Lower leg skin (tissue), 4 donors: ENCODE data around the gene MYL3. TPM values are rescaled to one million over a fixed set of nuclear protein-coding genes. Genes with fewer than 3 reads are reported as not detected.

Experiments
- DNase-seq, 2 donors: peaks; one replicate each; pipeline ENCODE4 v3.0.0-alpha.2; 2019; ENCODE audit warnings: low spot score in 2 of 2
- H3K4me3 ChIP-seq: fragments of 200-600 bp; sonication (generic); 2 replicates; pipeline ENCODE4 v1.5.1; 2017; ENCODE audit warnings: mild to moderate bottlenecking, low read depth; ENCODE audit not compliant: poor library complexity, severe bottlenecking
- CTCF ChIP-seq, 3 donors: fragments of 450-650 bp; IDR thresholded peaks; one replicate each; pipeline ENCODE4 v1.5.1; 2016; ENCODE audit warnings: antibody characterized with exemption in 3 of 3, mild to moderate bottlenecking in 3 of 3, moderate library complexity in 2 of 3
- POLR2A ChIP-seq, 2 donors: fragments of 450-650 bp; IDR thresholded peaks; one replicate each; pipeline ENCODE4 v1.6.1; 2016 to 2017; ENCODE audit warnings: antibody characterized with exemption in 2 of 2, mild to moderate bottlenecking in 1 of 2, moderate library complexity in 1 of 2
- WGBS, 2 donors: methylation state at CpG; one replicate each; pipeline ENCODE4 v1.1.5; 2018; 5-methylcytosine and 5-hydroxymethylcytosine counted together
- intact Hi-C: fragments of 100-400 bp; cut with DNase I; formaldehyde crosslinking; loops from one replicate; pipeline ENCODE4 v1.15.0; 2023; ENCODE audit warnings: low total_unique reads
- total RNA-seq, 4 donors: library from RNA; depleted of rRNA; stranded (reverse); fragments of >200 nt; gene quantifications; one replicate each; pipeline ENCODE4 v1.1.0, GENCODE V29; 2016

Gene MYL3
- total RNA-seq, 4 donors from 2014 or later, result 0.59 to 1.7 (median 1.3) TPM; not detected in 1

- no peak for TF ChIP-seq CTCF (IDR thresholded peaks at IDR 0.05)
- no peak for TF ChIP-seq POLR2A (IDR thresholded peaks at IDR 0.05)
- intact Hi-C loops, result no loop called here
- DNase-seq, result peak in 1 of 2 donors; percentile 83
- H3K4me3 ChIP-seq, result no peak overlapping the region
- 86 to 90% methylated on average over 5 of the region's 5 CpGs for WGBS, 2 donors
Observed at GRCh38 chr3:46854555-46854991, 8.7 kb downstream of the MYL3 start.

GRCh38 chr3:46853441-46854415 lies 9.5 kb downstream of the MYL3 start:
- 89 to 95% methylated on average over 14 to 15 of the region's 15 CpGs for WGBS, 2 donors
- TF ChIP-seq CTCF (IDR thresholded peaks at IDR 0.05) (no peak), POLR2A (IDR thresholded peaks at IDR 0.05) (no peak)
- intact Hi-C loops, result no loop called here
- H3K4me3 ChIP-seq, result no peak overlapping the region
- DNase-seq, result peak in 1 of 2 donors; percentile 71

- intact Hi-C loops, result no loop called here
- DNase-seq, result peak in 1 of 2 donors; percentile 39
- 100% methylated on average over 2 of the region's 2 CpGs for WGBS, 2 donors
- H3K4me3 ChIP-seq, result no peak overlapping the region
- TF ChIP-seq CTCF (IDR thresholded peaks at IDR 0.05) (no peak), POLR2A (IDR thresholded peaks at IDR 0.05) (no peak)
Observed at GRCh38 chr3:46852839-46853355, 10.3 kb downstream of the MYL3 start.

GRCh38 chr3:46852334-46852720 lies 10.9 kb downstream of the MYL3 start:
- H3K4me3 ChIP-seq, result no peak overlapping the region
- WGBS, 2 donors, result 92 to 93% methylated on average over 9 of the region's 9 CpGs
- peak in 1 of 2 donors; percentile 77 for DNase-seq
- intact Hi-C loops, result no loop called here
- no peak for TF ChIP-seq CTCF (IDR thresholded peaks at IDR 0.05)
- TF ChIP-seq POLR2A (IDR thresholded peaks at IDR 0.05), result no peak

- intact Hi-C loops, result no loop called here
- TF ChIP-seq CTCF (IDR thresholded peaks at IDR 0.05) (no peak), POLR2A (IDR thresholded peaks at IDR 0.05) (no peak)
- DNase-seq, result peak in 1 of 2 donors; percentile 82
- 83 to 84% methylated on average over 13 of the region's 13 CpGs for WGBS, 2 donors
- H3K4me3 ChIP-seq, result no peak overlapping the region
Observed at GRCh38 chr3:46851364-46852333, 11.6 kb downstream of the MYL3 start.
